ENCODE results near the gene LRRC41.

The LRRC41 gene

DNA sequence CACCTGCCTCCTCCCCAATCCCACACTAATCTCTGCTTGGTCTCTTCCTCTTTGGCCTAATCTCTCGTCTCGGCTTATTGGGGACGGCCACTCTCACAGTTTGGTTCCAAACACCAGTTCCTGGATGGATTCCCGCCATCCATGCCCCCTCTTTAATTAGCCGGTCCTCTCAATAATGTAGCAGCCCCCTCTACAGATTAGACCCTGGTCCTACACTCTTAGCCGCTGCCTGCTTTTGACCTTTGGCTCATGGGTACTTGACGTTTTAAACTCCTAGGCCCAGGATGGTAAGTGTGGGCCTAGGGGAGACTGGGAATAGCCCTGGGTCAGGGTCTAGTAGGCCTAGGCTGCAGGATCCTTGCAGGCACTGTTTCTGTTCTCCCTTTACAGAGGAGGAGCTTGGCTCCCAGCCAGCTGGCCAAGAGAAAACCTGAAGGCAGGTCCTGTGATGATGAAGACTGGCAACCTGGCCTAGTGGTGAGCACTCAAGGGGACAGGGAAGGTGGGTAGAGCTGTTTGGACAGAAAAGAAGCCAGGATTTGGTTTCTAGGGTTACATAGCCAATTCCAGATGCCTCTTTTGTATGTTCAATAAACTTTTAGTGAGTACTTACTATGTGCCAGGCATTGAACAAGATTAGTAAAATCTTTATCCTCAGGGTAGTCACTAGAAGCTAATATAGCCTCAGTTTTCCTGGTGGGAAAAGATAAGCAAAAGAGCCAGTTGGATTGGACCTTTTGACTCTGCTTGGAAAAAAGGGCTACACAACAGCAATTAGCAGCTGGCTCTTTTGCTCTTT is 55.1 kb downstream of the LRRC41 start (continued):
- no peak; the same call in none of the 2 replicates for TF ChIP-seq ZBTB17 (tag by site-specific recombination; IDR thresholded peaks at IDR 0.05)
- no peak for TF ChIP-seq ZNF311 (tag by site-specific recombination; IDR thresholded peaks at IDR 0.05; ENCODE audit: borderline replicate concordance)
- TF ChIP-seq AEBP2 (tag by site-specific recombination; IDR thresholded peaks at IDR 0.05; ENCODE audit: borderline replicate concordance), result no peak
- no peak for TF ChIP-seq ZNF580 (tag by site-specific recombination; IDR thresholded peaks at IDR 0.05)
- TF ChIP-seq ZNF324 (tag by site-specific recombination; IDR thresholded peaks at IDR 0.05), result no peak
- no peak for TF ChIP-seq REPIN1 (tag by site-specific recombination; IDR thresholded peaks at IDR 0.05; ENCODE audit: low read depth)
- TF ChIP-seq ZNF560 (tag by site-specific recombination; IDR thresholded peaks at IDR 0.05; ENCODE audit: borderline replicate concordance), result no peak

DNA sequence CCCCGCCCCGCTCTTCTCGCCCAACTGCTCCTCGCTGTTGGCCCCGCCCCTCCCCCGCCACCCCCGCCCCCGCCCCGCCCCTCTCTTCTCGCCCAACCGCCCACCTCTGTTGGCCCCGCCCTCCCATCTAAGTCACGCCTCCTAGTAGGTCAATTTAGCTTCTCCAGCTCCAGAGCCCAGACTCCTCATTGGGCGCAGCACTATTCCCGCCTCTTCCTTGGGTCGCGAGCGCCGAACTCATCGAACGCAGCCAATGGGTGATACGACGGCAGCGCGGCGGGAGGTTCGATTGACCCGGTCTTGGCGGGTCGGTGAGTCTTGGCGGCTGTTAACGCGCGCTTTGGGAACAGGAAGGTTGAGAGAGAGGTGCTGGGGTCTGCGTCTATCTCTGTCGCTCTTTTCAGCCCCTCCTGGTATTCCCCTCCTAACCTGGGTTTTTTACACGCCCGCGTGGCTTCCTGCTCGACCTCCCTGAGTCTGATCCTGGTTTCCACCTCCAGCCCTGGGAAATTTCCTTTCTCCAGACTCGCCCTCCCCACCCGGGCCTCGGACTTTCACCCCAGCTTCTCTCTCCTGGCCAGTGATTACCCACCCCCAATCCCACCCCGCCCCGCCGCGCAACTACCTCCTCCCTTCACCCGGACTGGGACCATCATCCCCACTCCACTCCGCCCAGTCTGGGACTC is 55.8 kb downstream of the LRRC41 start, which contains the start of gene RAD54L:
TSS of gene RAD54L (plus strand) at position 328 of the 686 bp plus-strand sequence. CDS start 643 bp downstream, outside the sequence.
- CTCF ChIA-PET, result interaction anchor here (0.6 to 2.9 kb wide), 5 partner anchors 12 to 1263 kb away, joined by 3 to 23 read pairs (median 3); no protein-coding TSS in a partner anchor
- Histone ChIP-seq H3K36me3 (ENCODE audit: control insufficient read depth in 2 of 2, insufficient read depth in 1 of 2, low read length in 2 of 2) (peaks cover 27 to 42% of the 10 kb centered on the region in 2 experiments), H3K9me3 (ENCODE audit: control insufficient read depth, insufficient read depth, low read depth, low read length) (no peaks in the 10 kb centered on the region), H3K4me3 (ENCODE audit: low read depth, low read length) (peak within 1 kb of the TSS; percentile 83), H3K4me1 (ENCODE audit: control insufficient read depth, insufficient read depth, low read length) (peaks cover 4% of the 10 kb centered on the region; the same call in 1 of the 2 replicates), H3K27ac (ENCODE audit: extremely low read depth, low read depth, low read length) (peak within 1 kb of the TSS; percentile 59)
- POLR2A ChIA-PET, result interaction anchor here (0.6 to 1.9 kb wide), 36 partner anchors 8 to 1428 kb away, joined by 3 to 16 read pairs (median 4); partner anchors contain the start of genes GPBP1L1, LRRC41, LURAP1 and MUTYH
- no peak for TF ChIP-seq ZNF404 (tag by site-specific recombination; IDR thresholded peaks at IDR 0.05)
- TF ChIP-seq BCL11A (tag by site-specific recombination; IDR thresholded peaks at IDR 0.05; ENCODE audit: low read depth), result no peak
- TF ChIP-seq ZNF426 (tag by site-specific recombination; IDR thresholded peaks at IDR 0.05), result no peak
- TF ChIP-seq KLF9 (tag by site-specific recombination; IDR thresholded peaks at IDR 0.05; ENCODE audit: low read depth), result peak; percentile 36; the same call in 1 of the 2 replicates
- peak; percentile 77 for TF ChIP-seq ZNF324 (tag by site-specific recombination; IDR thresholded peaks at IDR 0.05)
- peak; percentile 52; the same call in 1 of the 2 replicates for TF ChIP-seq INSM2 (tag by site-specific recombination; IDR thresholded peaks at IDR 0.05)
- no peak for TF ChIP-seq SETDB1 (IDR thresholded peaks at IDR 0.05; ENCODE audit: insufficient read length, low read length)
- TF ChIP-seq GLIS2 (tag by site-specific recombination; IDR thresholded peaks at IDR 0.05), result peak; percentile 84
- no peak for TF ChIP-seq ZNF664 (tag by site-specific recombination; IDR thresholded peaks at IDR 0.05)
- TF ChIP-seq ZBTB21 (tag by site-specific recombination; IDR thresholded peaks at IDR 0.05), result peak; percentile 53; the same call in 1 of the 2 replicates
- peak; percentile 34; the same call in 1 of the 2 replicates for TF ChIP-seq SP7 (tag by site-specific recombination; IDR thresholded peaks at IDR 0.05)
- TF ChIP-seq ZNF571 (tag by site-specific recombination; IDR thresholded peaks at IDR 0.05), result no peak
- TF ChIP-seq, protein P1, sequence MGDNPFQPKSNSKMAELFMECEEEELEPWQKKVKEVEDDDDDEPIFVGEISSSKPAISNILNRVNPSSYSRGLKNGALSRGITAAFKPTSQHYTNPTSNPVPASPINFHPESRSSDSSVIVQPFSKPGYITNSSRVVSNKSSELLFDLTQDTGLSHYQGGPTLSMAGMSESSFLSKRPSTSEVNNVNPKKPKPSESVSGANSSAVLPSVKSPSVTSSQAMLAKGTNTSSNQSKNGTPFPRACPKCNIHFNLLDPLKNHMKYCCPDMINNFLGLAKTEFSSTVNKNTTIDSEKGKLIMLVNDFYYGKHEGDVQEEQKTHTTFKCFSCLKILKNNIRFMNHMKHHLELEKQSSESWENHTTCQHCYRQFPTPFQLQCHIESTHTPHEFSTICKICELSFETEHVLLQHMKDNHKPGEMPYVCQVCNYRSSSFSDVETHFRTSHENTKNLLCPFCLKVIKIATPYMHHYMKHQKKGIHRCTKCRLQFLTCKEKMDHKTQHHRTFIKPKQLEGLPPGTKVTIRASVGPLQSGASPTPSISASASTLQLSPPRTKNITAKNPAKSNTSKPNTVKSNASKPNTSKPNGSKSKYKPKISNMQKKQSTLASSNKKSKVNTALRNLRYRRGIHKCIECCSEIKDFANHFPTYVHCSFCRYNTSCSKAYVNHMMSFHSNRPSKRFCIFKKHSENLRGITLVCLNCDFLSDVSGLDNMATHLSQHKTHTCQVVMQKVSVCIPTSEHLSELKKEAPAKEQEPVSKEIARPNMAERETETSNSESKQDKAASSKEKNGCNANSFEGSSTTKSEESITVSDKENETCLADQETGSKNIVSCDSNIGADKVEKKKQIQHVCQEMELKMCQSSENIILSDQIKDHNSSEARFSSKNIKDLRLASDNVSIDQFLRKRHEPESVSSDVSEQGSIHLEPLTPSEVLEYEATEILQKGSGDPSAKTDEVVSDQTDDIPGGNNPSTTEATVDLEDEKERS (tag by site-specific recombination; IDR thresholded peaks at IDR 0.05), result no peak
- peak; percentile 86 for TF ChIP-seq ZNF639 (tag by site-specific recombination; IDR thresholded peaks at IDR 0.05)
- TF ChIP-seq ZXDB (tag by site-specific recombination; IDR thresholded peaks at IDR 0.05), result peak; percentile 65
- TF ChIP-seq PBX3 (CRISPR knock-in tag; IDR thresholded peaks at IDR 0.05), result peak; percentile 95
- no peak for TF ChIP-seq ZNF132 (tag by site-specific recombination; IDR thresholded peaks at IDR 0.05; ENCODE audit: borderline replicate concordance)

All from HEK293 (cell line).